ENCODE measurements around the gene MERTK. TPM values are rescaled to one million over a fixed set of nuclear protein-coding genes. Genes with fewer than 3 reads are reported as not detected.
"Not testable (repeated sequence)": the region's sequence is repeated elsewhere in the genome, so short reads cannot be mapped to it uniquely, and the experiment has no call there.

The MERTK gene
- total RNA-seq, 2 donors from 2014 or later = 1.0 to 1.1 TPM

DNA sequence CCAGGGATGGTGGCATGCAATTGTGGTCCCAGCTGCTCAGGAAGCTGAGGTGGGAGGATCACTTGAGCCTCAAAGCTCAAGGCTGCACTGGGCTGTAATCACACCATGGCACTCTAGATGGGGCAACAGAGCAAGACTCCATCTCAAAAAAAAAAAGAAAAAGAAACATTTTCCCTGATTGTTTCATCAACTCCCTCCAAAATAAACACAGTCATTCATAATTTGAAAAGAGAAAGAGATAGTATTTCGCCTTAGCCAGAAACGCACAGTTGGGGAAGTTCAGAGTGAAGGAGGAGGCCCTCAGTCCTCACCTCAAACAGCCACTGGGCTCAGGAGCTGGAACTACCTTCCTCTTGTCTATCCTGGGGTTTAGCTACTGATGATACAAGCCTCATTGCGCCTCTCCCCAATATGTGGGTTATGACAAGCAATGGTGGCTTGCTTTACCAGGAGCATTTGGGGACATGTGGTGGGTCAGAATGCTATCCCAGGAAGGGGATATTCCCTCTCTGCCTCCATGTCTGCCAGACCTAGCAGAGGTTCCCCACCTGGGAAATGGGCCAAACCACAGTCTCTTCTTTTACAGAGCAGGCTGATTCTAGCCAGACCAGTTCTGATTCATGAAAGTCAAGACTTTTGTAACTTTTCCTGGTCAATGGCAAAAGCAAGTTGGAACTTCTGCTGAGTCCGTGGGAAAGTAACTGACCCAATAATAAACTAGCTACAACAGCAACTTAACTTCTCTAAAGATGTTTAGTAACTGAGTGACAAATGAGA is 134.5 kb downstream of the MERTK start:
- DNase-seq (ENCODE audit: low spot score in 2 of 2) (no peak), ATAC-seq (no peak)
- Mint-ChIP-seq H3K9me3 (no peaks in the 10 kb centered on the region), H3K27ac (no peak overlapping the region), H3K36me3 (no peaks in the 10 kb centered on the region)

DNA sequence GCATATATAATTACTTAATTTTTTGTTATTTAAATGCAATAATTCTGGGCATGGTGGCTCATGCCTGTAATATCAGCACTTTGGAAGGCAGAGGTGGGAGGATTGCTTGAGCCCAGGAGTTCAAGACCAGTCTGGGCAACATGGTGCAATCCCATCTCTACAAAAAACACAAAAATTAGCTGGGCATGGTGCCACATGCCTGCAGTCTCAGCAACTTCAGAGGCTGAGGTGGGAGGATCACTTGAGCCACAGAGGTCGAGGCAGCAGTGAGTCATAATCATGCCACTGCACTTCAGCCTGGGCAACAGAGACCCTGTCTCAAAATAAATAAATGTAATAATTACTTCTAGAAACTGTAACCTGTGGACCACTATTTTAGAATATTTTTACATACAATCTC is 135.2 kb downstream of the MERTK start:
- Mint-ChIP-seq H3K27ac (no peak overlapping the region), H3K9me3 (peaks cover 0 to 3% of the 10 kb centered on the region in 2 donors), H3K36me3 (no peaks in the 10 kb centered on the region)
- ATAC-seq (no peak), DNase-seq (ENCODE audit: low spot score in 2 of 2) (no peak)

DNA sequence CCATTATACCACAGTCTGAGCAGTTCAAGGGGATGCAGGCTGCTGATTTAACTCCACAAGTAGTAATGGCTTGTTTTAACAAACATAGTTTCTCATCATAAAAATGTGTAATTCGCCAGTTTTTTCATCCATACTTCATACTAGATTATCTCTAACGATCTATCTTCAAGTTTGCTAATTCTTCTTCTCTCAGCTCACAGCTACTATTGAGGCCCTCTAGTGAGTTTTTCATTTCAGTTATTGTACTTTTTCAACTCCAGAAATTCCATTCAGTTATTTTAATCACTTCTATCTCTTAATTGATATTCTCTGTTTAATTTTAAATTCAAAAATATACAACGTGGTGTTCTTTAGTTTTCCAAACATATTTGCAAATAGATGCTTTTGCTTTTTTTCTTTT is 136.5 kb downstream of the MERTK start:
- DNase-seq (ENCODE audit: low spot score in 2 of 2) = no peak
- Mint-ChIP-seq H3K9me3 (peaks cover 0 to 3% of the 10 kb centered on the region in 2 donors), H3K36me3 (no peaks in the 10 kb centered on the region), H3K27ac (no peak overlapping the region)
- no peak for ATAC-seq

DNA sequence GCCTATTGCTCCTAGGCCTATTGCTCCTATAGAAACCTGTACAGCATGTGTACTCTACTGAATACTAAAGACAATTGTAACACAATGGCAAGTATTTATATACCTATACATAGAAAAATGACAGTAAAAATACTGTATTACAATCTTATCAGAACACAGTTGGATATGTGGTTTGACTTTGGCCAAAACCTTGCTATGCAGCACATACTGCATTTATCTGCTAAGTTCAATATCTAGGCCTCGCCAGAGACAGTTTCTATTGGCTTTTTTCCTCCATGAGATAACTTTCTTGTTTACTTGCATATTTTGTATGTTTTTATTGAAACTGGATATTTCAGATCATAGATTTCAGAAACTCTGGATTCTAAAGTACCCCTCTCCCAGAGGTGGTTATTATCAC is 137.4 kb downstream of the MERTK start:
- H3K9me3 Mint-ChIP-seq = peaks cover 0 to 3% of the 10 kb centered on the region in 2 donors
- ATAC-seq (no peak), DNase-seq (ENCODE audit: low spot score in 2 of 2) (no peak)
- no peak overlapping the region for H3K27ac Mint-ChIP-seq
- no peaks in the 10 kb centered on the region for H3K36me3 Mint-ChIP-seq

DNA sequence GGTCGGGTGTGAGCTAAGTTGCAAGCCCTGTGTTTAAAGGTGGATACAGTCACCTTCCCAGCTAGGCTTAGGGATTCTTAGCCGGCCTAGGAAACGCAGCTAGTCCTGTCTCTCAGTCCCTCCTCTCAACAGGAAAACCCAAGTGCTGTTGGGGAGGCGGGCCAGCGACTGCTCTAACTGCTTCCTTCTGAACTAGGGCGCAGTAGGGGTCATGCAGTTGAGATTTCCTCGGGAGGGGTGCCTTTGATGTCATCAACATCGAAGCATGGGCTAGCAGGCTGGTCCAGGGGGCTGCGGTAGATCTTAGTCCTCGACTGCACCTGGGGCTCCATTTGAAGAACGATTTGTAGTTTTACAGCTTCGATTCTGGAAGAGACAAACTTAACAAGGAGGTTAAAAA is 141.1 kb downstream of the MERTK start:
- not testable (repeated sequence) for H3K27ac Mint-ChIP-seq, ATAC-seq, H3K9me3 Mint-ChIP-seq

DNA sequence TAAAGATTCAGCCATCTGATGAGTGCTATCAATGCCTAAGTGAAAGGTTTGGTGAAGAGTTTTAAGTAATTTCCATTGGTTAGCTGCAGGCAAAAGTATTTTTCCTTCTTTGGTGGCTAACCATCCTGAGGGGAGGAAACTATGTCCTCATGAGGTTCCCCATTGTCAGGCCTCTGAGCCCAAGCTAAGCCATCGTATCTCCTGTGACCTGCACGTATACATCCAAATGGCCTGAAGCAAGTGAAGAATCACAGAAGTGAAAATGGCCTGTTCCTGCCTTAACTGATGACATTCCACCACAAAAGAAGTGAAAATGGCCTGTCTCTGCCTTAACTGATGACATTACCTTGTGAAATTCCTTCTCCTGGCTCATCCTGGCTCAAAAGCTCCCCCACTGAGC is 141.7 kb downstream of the MERTK start:
- not testable (repeated sequence) for H3K36me3 Mint-ChIP-seq; H3K27ac Mint-ChIP-seq; H3K9me3 Mint-ChIP-seq; DNase-seq (ENCODE audit: low spot score in 2 of 2); ATAC-seq

More for the DNA sequence above, 141.1 kb downstream of the MERTK start:
- DNase-seq (ENCODE audit: low spot score in 2 of 2); H3K36me3 Mint-ChIP-seq: not testable (repeated sequence)

DNA sequence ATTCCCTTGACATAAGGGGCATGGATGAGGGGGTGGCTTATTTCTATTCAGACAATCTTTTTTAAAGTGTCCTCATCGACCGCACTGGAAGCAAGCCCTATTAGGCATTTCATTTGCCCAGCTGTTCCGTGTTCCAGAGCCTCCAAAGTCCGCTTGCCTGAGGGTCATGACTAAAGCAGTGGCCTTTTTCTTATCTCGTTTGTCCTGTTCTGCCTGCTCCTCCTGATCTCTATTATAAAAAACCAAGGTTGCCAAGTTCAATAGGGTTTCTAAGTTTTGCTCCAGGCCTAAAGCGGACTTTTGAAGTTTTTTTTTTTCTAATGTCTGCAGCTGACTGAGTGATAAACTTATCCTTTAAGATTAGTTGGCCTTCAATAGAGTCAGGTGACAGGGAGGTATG is 143.1 kb downstream of the MERTK start:
- not testable (repeated sequence) for DNase-seq (ENCODE audit: low spot score in 2 of 2); H3K27ac Mint-ChIP-seq; H3K36me3 Mint-ChIP-seq; H3K9me3 Mint-ChIP-seq; ATAC-seq

DNA sequence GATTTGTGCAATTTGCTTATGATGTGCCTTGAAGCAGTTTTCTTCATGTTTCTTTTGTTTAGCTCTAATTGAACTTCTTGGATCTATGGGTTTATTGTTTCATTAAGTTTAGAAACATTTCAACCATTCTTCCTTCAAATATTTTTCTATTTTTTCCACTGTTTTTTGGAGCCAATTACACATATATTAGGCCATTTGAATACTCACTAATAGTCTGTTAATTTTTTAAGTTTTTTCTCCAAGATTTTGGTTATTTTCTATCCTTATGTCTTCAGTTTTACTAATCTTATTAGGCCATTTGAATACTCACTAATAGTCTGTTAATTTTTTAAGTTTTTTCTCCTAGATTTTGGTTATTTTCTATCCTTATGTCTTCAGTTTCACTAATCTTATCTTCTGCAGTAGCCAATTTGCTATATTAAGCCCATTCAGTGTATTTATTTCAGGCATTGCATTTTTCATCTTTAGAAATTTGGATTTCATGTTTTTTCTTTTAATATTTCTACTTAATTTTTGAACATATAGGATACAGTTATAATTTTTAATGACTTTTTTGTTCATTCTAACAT is 147.1 kb downstream of the MERTK start:
- peaks cover 0 to 4% of the 10 kb centered on the region in 2 donors for H3K36me3 Mint-ChIP-seq
- DNase-seq (ENCODE audit: low spot score in 2 of 2) (no peak), ATAC-seq (no peak)
- H3K9me3 Mint-ChIP-seq = peaks cover 3 to 4% of the 10 kb centered on the region in 2 donors
- no peak overlapping the region for H3K27ac Mint-ChIP-seq

DNA sequence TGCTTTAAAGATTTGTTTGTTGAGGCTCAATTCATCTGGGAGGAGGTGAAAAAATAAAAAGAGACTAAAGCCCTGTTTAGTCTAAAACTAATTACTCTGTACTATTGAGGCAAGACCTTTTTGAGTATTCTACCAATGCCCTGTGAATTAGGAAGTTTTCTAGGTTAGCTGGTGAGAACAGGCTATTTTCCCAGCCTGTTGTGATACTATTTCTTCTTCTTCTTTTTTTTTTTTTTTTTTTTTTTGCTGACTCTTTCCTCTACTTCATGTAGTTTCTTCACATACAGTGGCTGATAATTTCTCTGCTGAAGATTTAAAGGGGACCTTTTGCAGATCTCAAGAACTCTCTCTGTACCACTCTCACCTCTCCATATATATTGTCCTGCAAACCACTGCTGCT is 147.8 kb downstream of the MERTK start:
- Mint-ChIP-seq H3K36me3 (peaks cover 0 to 4% of the 10 kb centered on the region in 2 donors), H3K27ac (no peak overlapping the region), H3K9me3 (peaks cover 3 to 4% of the 10 kb centered on the region in 2 donors)
- DNase-seq (ENCODE audit: low spot score in 2 of 2) = no peak
- no peak for ATAC-seq

DNA sequence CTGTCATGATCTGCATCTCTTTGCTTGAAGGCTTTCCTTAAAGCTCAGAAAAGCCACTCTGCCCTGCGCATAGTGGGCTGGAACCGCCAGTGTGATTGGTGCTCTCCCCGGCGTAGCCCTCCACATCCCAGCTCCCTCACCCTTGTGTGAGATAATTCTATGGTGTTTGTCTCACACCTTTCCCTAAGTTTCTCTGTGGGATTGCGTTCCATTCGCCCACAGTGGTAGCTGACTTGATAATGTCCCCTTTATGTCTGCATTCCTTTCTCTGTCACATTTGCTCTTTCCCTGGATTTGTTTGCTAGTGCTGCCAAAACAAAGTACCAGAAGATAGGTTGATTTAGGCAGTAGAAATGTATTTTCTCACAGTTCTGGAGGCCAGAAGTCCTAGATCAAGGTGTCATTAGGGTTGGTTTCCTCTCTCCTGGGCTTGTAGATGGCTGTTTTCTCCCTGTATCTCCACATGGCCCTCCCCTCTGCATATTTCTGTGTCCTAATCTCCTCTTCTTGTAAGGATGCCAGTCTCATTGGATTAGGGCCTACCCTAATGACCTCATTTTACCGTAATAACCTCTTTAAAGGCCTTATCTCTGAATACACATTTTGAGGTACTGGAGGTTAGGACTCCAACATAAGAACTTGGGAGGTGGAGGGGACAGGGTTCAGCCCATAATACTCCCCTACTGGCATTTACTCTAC is 149.3 kb downstream of the MERTK start:
- Mint-ChIP-seq H3K27ac (no peak overlapping the region), H3K36me3 (peaks cover 0 to 4% of the 10 kb centered on the region in 2 donors), H3K9me3 (peaks cover 3 to 4% of the 10 kb centered on the region in 2 donors)
- DNase-seq (ENCODE audit: low spot score in 2 of 2) (no peak), ATAC-seq (no peak)

DNA sequence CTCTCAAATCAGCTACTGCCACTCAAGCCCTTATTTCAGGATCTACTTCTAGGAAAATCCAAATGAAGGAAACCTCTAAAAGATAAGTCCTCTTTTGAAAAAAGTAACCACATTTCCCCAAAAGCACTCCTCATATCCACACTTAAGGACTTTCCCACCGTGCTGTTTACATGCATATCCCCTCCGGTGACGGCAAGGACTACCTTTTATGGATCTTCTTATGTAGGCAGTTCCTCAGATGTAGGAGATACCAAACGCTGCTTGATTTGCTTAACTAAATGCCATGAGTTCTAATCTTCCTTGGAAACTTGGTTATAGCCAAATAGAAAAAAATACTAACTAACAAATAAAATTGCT is 149.8 kb downstream of the MERTK start:
- Mint-ChIP-seq H3K27ac (no peak overlapping the region), H3K9me3 (peaks cover 3 to 4% of the 10 kb centered on the region in 2 donors), H3K36me3 (peaks cover 0 to 4% of the 10 kb centered on the region in 2 donors)
- ATAC-seq (no peak), DNase-seq (ENCODE audit: low spot score in 2 of 2) (no peak)

DNA sequence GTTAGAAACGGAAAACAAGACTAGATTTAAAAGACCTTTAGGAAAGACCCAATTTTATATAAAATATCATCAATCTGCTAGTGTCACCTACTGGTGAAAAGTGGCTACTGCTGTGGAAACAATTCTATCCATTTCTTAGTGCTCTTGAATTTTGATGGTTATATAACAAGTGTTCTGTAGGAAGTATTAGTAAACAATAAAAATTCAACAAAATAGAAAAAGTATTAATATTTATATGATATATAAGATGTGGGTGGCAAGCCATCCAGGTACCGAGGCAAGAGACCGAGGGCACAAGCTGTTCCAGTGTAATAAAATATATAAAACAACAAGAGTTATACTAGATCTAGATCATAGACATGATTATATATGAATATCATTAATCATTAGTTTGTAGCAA is 150.5 kb downstream of the MERTK start:
- DNase-seq (ENCODE audit: low spot score in 2 of 2) (peak in 1 of 2 donors; percentile 16), ATAC-seq (peak; percentile 43 to 63)
- no peak overlapping the region for H3K27ac Mint-ChIP-seq
- peaks cover 0 to 4% of the 10 kb centered on the region in 2 donors for H3K36me3 Mint-ChIP-seq
- H3K9me3 Mint-ChIP-seq = peaks cover 3 to 4% of the 10 kb centered on the region in 2 donors

DNA sequence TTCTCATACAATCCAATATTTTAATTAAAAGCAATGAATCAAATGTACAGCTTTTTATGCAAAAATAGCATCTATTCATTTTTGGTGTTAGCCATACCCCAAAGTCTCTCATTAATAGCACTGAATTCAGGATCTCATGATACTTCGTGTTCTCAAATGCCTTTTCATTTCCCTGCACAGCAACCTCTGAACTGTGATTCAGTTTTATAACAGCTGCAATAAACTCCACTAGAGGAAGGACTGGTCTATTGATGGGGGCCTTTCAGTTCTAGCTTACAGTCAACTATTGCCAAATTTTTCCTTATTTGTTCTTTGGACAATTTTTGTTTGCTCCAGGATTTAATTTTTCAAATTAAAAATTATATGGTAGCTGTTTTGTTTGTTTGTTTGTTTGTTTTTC is 151.9 kb downstream of the MERTK start:
- peaks cover 0 to 4% of the 10 kb centered on the region in 2 donors for H3K36me3 Mint-ChIP-seq
- no peak overlapping the region for H3K27ac Mint-ChIP-seq
- no peak for DNase-seq (ENCODE audit: low spot score in 2 of 2)
- no peak for ATAC-seq
- peaks cover 1 to 3% of the 10 kb centered on the region in 2 donors for H3K9me3 Mint-ChIP-seq

DNA sequence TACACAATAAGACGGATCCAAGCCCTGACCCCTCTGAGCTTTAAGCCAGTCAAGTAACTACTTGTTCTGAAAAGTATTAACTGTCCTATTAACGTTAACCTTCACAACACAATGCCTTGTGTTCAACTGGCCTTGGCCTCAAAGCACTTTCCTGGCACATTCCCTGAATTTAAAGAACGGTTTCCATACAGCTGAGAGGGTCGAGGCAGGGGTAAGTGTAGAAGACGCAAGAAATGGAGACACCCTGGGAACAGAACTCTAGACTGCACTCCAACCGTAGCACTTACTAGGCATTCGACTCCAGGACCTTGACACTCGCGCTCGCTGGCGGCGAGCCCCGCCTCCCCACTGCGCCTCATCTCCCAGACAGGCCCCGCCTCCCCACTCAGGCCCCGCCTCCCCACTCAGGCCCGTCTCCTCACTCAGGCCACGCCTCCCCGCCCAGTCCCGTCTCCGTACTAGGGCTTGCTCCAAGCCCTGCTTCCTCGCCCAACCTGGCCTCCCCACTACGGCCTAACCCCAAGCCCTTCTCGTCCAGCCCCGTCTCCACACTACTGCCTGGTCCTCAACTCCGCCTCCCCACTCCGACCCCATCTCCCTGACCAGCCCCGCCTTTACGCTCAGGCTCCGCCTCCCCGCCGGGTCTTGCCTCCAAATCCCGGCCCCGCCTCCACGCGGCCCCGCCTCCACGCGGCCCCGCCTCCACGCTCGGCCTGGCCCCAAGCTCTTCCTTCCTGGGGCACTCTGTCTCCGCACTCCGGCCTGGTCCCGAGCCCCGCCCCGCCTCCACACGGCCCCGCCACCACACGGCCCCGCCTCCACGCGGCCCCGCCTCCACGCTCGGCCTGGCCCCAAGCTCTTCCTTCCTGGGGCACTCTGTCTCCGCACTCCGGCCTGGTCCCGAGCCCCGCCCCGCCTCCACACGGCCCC is 155.8 kb downstream of the MERTK start:
- DNase-seq (ENCODE audit: low spot score in 2 of 2) (peak; percentile 98 to 99), ATAC-seq (peak; percentile 69 to 73)
- peaks cover 4 to 35% of the 10 kb centered on the region in 2 donors for H3K36me3 Mint-ChIP-seq
- no peaks in the 10 kb centered on the region for H3K9me3 Mint-ChIP-seq
- H3K27ac Mint-ChIP-seq = peak overlapping the region; percentile 92 to 98

DNA sequence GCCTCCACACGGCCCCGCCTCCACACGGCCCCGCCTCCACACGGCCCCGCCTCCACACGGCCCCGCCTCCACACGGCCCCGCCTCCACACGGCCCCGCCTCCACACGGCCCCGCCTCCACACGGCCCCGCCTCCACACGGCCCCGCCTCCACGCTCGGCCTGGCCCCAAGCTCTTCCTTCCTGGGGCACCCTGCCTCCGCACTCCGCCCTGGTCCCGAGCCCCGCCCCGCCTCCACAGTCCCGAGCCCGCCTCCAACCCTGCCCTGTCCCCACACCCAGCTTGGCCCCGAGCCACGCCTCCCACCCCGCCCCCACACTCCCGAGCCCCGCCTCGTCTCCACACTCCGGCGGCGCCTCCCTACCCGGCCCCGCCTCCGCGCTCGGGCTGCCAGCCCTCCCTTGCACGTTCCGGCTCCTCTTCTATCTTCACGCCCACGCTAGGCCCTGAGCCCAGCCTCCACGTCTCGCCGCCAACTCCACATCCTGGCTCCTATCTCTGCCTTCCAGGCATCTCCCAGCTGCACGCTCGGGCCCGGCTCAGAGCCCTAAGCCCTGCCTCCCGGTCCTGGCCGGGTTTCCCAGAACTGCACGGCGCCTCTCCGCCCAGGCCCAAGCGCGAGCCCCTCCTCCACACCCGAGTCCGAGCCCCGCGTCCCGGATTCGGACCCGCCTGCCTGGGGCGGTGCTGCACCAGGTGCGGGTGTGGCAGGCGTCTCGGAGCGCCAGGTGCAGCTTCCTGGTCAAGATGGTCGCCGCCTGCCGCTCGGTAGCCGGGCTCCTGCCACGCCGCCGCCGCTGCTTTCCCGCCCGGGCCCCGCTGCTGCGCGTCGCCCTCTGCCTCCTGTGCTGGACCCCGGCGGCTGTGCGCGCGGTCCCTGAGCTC is 156.7 kb downstream of the MERTK start, which contains the start of gene TMEM87B:
TSS of gene TMEM87B (plus strand) at position 423 of the 883 bp plus-strand sequence. CDS start at position 746, 323 bp downstream.
- DNase-seq (ENCODE audit: low spot score in 2 of 2) = peak; percentile 95 to 98
- Mint-ChIP-seq H3K27ac (peak within 1 kb of the TSS; percentile 93 to 98), H3K9me3 (no peaks in the 10 kb centered on the region), H3K36me3 (peaks cover 4 to 38% of the 10 kb centered on the region in 2 donors)
- peak; percentile 78 to 79 for ATAC-seq
